Natural killer cell (primary cell): ENCODE data around the gene TAAR5. TPM values are rescaled to one million over a fixed set of nuclear protein-coding genes. Genes with fewer than 3 reads are reported as not detected.
"Not testable (repeated sequence)": the region's sequence is repeated elsewhere in the genome, so short reads cannot be mapped to it uniquely, and the experiment has no call there.

Source experiments
- ATAC-seq, 3 donors: fragments of 150-1000 bp in 2 of 3; fragments of 200-7000 bp in 1 of 3; cut with Tn5 transposase; 1 replicate in 1 of 3; 2 replicates in 2 of 3; pipeline ENCODE4 v1.10.0; 2021; ENCODE audit warnings: mild to moderate bottlenecking in 2 of 3, moderate library complexity in 2 of 3
- DNase-seq, 2 donors: peaks; one replicate each; pipeline versions ENCODE4 v3.0.0 to v3.0.0-alpha.2; 2013 to 2021; ENCODE audit warnings: mixed read lengths in 1 of 2
- H3K27ac ChIP-seq: one replicate; pipeline ENCODE4 v1.5.1; 2013; ENCODE audit warnings: mild to moderate bottlenecking, low read length
- H3K27me3 ChIP-seq: one replicate; pipeline ENCODE4 v1.6.1; 2013; ENCODE audit warnings: low read length; ENCODE audit not compliant: control insufficient read depth, insufficient read depth
- H3K36me3 ChIP-seq: one replicate; pipeline ENCODE4 v1.6.1; 2013; ENCODE audit warnings: low read length; ENCODE audit not compliant: control insufficient read depth, insufficient read depth
- H3K4me1 ChIP-seq: one replicate; pipeline ENCODE4 v1.6.1; 2013; ENCODE audit warnings: low read length; ENCODE audit not compliant: control insufficient read depth, insufficient read depth
- H3K4me3 ChIP-seq: one replicate; pipeline ENCODE4 v1.5.1; 2013; ENCODE audit warnings: low read length
- H3K9me3 ChIP-seq: one replicate; pipeline ENCODE4 v1.6.1; 2013; ENCODE audit warnings: low read length; ENCODE audit not compliant: control insufficient read depth, insufficient read depth
- H3K27ac Mint-ChIP-seq, 2 donors: one replicate each; pipeline ENCODE4 v1.8.0; 2022; ENCODE audit warnings: mild to moderate bottlenecking in 2 of 2, mixed read lengths in 2 of 2, moderate library complexity in 1 of 2
- H3K27me3 Mint-ChIP-seq, 2 donors: one replicate each; pipeline ENCODE4 v1.8.0; 2022; ENCODE audit warnings: low read depth in 2 of 2, mixed read lengths in 2 of 2
- H3K36me3 Mint-ChIP-seq: one replicate; pipeline ENCODE4 v1.8.0; 2022; ENCODE audit warnings: mixed read lengths
- H3K4me1 Mint-ChIP-seq, 2 donors: one replicate each; pipeline ENCODE4 v1.8.0; 2022; ENCODE audit warnings: mixed read lengths in 2 of 2
- H3K4me3 Mint-ChIP-seq: one replicate; pipeline ENCODE4 v1.8.0; 2022; ENCODE audit warnings: mild to moderate bottlenecking, moderate library complexity, mixed read lengths
- H3K9me3 Mint-ChIP-seq, 2 donors: one replicate each; pipeline ENCODE4 v1.8.0; 2022; ENCODE audit warnings: mixed read lengths in 2 of 2
- WGBS: methylation state at CpG from one replicate; pipeline ENCODE4 v1.1.7; 2013; ENCODE audit warnings: missing lambda C conversion rate; ENCODE audit not compliant: insufficient coverage; 5-methylcytosine and 5-hydroxymethylcytosine counted together
- intact Hi-C: fragments of 100-400 bp; cut with micrococcal nuclease; formaldehyde crosslinking; loops from one replicate; pipeline ENCODE4 v1.14.2; 2022
- total RNA-seq, 4 donors: library from RNA; stranded (reverse); fragments of 120-200 nt in 1 of 4; gene quantifications; one replicate each; pipeline versions ENCODE4 v1.2.3 to v1.2.4, GENCODE V29; 2013 to 2022
- TF ChIP-seq, protein P1 (sequence below): fragments of 200-600 bp; IDR thresholded peaks from one replicate; pipeline ENCODE4 v1.8.0; 2022; ENCODE audit warnings: antibody characterized with exemption

TAAR5 gene
- total RNA-seq, 3 donors from 2014 or later (not counting 1 experiment from before 2014, with no cell fraction given) = not detected

DNA sequence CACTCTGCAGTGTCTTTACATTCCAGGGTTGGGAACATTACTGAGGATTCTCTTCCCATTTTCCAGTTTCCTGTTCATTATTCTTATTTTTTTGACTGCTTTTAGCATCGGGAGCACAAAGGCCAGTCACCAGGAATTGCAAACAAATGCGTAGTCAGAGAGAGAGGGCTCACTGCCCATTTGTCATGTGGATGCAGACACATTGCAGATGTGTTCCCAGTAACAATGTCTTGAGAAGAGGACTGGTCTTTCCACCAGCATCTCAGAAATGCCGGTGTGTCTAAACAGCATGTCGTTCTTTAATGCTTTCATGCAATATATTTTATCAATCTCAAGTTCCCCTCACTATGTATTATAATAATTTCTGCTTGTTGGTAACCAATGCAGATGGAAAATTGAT, 20.4 kb downstream of the TAAR5 start:
- ATAC-seq (no peak), DNase-seq (no peak)
- Mint-ChIP-seq H3K27ac (no peak overlapping the region), H3K36me3 (no peaks in the 10 kb centered on the region), H3K4me1 (no peaks in the 10 kb centered on the region), H3K9me3 (no peaks in the 10 kb centered on the region), H3K4me3 (no peak overlapping the region), H3K27me3 (peaks cover 13 to 50% of the 10 kb centered on the region in 2 donors)
- Histone ChIP-seq H3K9me3 (no peaks in the 10 kb centered on the region), H3K4me1 (no peaks in the 10 kb centered on the region), H3K4me3 (no peak overlapping the region), H3K27ac (no peak overlapping the region), H3K36me3 (no peaks in the 10 kb centered on the region), H3K27me3 (peaks cover 9% of the 10 kb centered on the region)
- TF ChIP-seq, protein P1, sequence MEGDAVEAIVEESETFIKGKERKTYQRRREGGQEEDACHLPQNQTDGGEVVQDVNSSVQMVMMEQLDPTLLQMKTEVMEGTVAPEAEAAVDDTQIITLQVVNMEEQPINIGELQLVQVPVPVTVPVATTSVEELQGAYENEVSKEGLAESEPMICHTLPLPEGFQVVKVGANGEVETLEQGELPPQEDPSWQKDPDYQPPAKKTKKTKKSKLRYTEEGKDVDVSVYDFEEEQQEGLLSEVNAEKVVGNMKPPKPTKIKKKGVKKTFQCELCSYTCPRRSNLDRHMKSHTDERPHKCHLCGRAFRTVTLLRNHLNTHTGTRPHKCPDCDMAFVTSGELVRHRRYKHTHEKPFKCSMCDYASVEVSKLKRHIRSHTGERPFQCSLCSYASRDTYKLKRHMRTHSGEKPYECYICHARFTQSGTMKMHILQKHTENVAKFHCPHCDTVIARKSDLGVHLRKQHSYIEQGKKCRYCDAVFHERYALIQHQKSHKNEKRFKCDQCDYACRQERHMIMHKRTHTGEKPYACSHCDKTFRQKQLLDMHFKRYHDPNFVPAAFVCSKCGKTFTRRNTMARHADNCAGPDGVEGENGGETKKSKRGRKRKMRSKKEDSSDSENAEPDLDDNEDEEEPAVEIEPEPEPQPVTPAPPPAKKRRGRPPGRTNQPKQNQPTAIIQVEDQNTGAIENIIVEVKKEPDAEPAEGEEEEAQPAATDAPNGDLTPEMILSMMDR = no peak
- intact Hi-C loops = no loop called here
- WGBS = 93% methylated on average over 3 of the region's 4 CpGs

DNA sequence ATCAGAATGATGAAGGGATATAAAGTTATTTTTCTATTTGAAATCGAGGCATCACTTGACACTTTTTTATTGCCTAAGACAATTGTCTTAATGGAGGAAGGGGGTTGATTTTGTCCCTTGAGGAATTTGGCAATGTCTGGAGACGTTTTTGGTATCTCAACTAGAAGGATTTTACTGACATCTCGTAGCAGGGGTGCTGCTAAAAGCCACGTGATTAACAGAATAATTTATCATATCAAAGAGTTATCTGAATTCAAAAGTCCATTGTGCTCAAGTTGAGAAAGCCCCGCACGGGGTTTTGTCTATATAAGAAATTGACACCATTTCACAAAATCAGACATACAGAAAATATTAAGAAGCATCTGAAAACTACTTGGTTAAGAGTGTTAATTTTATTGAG, 20.9 kb downstream of the TAAR5 start:
- H3K4me1 Mint-ChIP-seq = no peaks in the 10 kb centered on the region
- no peaks in the 10 kb centered on the region for H3K36me3 Mint-ChIP-seq
- Histone ChIP-seq H3K36me3 (no peaks in the 10 kb centered on the region), H3K27ac (no peak overlapping the region), H3K4me3 (no peak overlapping the region), H3K9me3 (no peaks in the 10 kb centered on the region), H3K27me3 (peaks cover 9% of the 10 kb centered on the region), H3K4me1 (no peaks in the 10 kb centered on the region)
- no peak overlapping the region for H3K4me3 Mint-ChIP-seq
- DNase-seq (no peak), ATAC-seq (no peak)
- H3K9me3 Mint-ChIP-seq = no peaks in the 10 kb centered on the region
- H3K27me3 Mint-ChIP-seq = peaks cover 11 to 45% of the 10 kb centered on the region in 2 donors
- H3K27ac Mint-ChIP-seq = no peak overlapping the region
- 61% methylated on average over 4 of the region's 6 CpGs for WGBS
- TF ChIP-seq, protein P1 = no peak
- intact Hi-C loops = no loop called here

DNA sequence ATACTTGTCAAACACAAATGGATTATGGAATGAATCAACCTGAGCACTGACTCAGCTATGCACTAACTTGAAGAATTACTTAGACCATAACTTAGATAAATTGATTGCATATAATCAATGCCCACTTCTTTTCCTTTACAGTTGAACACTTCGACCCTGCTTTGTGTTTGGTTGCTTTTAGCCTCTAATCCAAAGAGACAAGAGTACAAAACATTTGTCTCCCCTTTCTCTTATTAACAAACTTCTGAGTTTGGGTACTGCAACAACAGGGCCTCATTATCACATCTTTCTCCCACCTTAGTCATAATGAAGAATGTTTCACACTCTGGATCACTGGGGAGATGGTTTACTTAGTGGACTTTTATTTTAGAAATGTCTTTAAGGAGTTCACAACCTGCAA, 22.0 kb downstream of the TAAR5 start:
- intact Hi-C loops = no loop called here
- Mint-ChIP-seq H3K9me3 (no peaks in the 10 kb centered on the region), H3K36me3 (no peaks in the 10 kb centered on the region), H3K4me3 (no peak overlapping the region), H3K27ac (no peak overlapping the region), H3K4me1 (no peaks in the 10 kb centered on the region), H3K27me3 (peaks cover 10 to 34% of the 10 kb centered on the region in 2 donors)
- DNase-seq = no peak
- Histone ChIP-seq H3K4me3 (no peak overlapping the region), H3K27me3 (peaks cover 9% of the 10 kb centered on the region), H3K9me3 (no peaks in the 10 kb centered on the region), H3K4me1 (no peaks in the 10 kb centered on the region), H3K27ac (no peak overlapping the region), H3K36me3 (no peaks in the 10 kb centered on the region)
- WGBS = 85% methylated on average over 1 of the region's 1 CpG
- ATAC-seq = no peak
- TF ChIP-seq, protein P1 = no peak

DNA sequence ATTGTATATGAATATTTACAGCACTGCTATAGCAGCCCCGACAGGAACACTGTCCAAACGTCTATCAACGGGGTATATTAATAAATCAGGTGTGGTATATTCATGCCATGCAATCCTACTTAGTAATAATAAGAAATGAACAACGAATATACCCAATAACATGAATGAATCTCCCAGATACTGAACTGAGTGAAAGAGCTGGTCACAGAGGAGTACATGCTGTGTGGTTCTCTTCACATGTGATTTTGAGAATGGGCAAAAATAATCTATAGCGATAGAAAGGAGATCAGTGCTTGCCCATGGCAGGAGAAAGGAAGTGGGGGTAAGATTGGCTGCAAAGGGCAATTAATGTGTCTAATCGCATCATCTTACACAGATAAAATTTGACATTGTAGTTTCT, 23.1 kb downstream of the TAAR5 start:
- H3K9me3 ChIP-seq = no peaks in the 10 kb centered on the region
- H3K4me1 Mint-ChIP-seq = no peaks in the 10 kb centered on the region
- ATAC-seq (no peak), DNase-seq (no peak)
- H3K9me3 Mint-ChIP-seq = no peaks in the 10 kb centered on the region
- peaks cover 11 to 32% of the 10 kb centered on the region in 2 donors for H3K27me3 Mint-ChIP-seq
- peaks cover 4% of the 10 kb centered on the region for H3K27me3 ChIP-seq
- H3K36me3 ChIP-seq = no peaks in the 10 kb centered on the region
- WGBS = 100% methylated on average over 1 of the region's 6 CpGs
- no peaks in the 10 kb centered on the region for H3K36me3 Mint-ChIP-seq
- H3K4me3 Mint-ChIP-seq = no peak overlapping the region
- H3K27ac Mint-ChIP-seq = no peak overlapping the region
- intact Hi-C loops = no loop called here
- no peaks in the 10 kb centered on the region for H3K4me1 ChIP-seq
- TF ChIP-seq, protein P1 = no peak
- no peak overlapping the region for H3K4me3 ChIP-seq
- H3K27ac ChIP-seq = no peak overlapping the region

DNA sequence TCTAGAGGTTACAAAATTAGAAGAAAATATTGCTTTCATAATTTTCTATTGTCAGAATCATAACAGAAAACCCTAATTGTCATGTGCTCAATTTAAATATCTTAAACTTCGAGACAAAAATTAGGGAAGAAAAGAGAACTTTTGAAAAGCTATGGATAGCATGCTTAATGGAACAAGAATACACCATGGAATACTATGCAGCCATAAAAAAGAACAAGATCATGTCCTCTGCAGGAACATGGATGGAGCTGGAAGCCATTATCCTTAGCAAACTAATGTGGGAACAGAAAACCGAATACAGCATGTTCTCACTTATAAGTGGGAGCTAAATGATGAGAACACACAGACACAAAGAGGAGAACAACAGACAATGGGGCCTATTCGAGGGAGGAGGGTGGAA, 29.5 kb downstream of the TAAR5 start:
- WGBS = 65% methylated on average over 2 of the region's 3 CpGs
- peaks cover 8 to 11% of the 10 kb centered on the region in 2 donors for H3K27me3 Mint-ChIP-seq
- intact Hi-C loops, H3K27ac ChIP-seq, H3K9me3 Mint-ChIP-seq, DNase-seq, H3K4me3 Mint-ChIP-seq, H3K27ac Mint-ChIP-seq, H3K27me3 ChIP-seq, H3K4me1 Mint-ChIP-seq, H3K36me3 ChIP-seq, H3K4me1 ChIP-seq, H3K9me3 ChIP-seq, ATAC-seq, H3K36me3 Mint-ChIP-seq, H3K4me3 ChIP-seq: not testable (repeated sequence)
